Calu3 (cell line): ENCODE measurements around the gene DSCAML1. TPM values are rescaled to one million over a fixed set of nuclear protein-coding genes. Genes with fewer than 3 reads are reported as not detected.

Source experiments
- BruUV-seq: library from RNA; stranded (reverse); fragments of 400-500 nt; replicated peaks from 2 replicates; lab custom pipeline; 2021; lab: Mats Ljungman, UMichigan
- CTCF ChIA-PET: fragments of 300-600 bp; sonication (Branson Sonifier 250); formaldehyde crosslinking; loops from one replicate; lab custom pipeline; 2022; ENCODE audit warnings: antibody characterized with exemption; lab: Charles Lee
- DNase-seq: peaks from one replicate; pipeline ENCODE4 v3.0.0; 2022
- H3K27ac Mint-ChIP-seq: one replicate; pipeline ENCODE4 v1.8.0; 2022; ENCODE audit warnings: mixed read lengths; ENCODE audit not compliant: unreplicated experiment
- H3K27me3 Mint-ChIP-seq: one replicate; pipeline ENCODE4 v1.8.0; 2022; ENCODE audit warnings: mixed read lengths; ENCODE audit not compliant: unreplicated experiment
- H3K36me3 Mint-ChIP-seq: one replicate; pipeline ENCODE4 v1.8.0; 2022; ENCODE audit warnings: mild to moderate bottlenecking, moderate library complexity, mixed read lengths; ENCODE audit not compliant: insufficient read depth, unreplicated experiment
- H3K4me1 Mint-ChIP-seq: one replicate; pipeline ENCODE4 v1.8.0; 2022; ENCODE audit warnings: mild to moderate bottlenecking, low read depth, mixed read lengths; ENCODE audit not compliant: unreplicated experiment
- H3K4me3 Mint-ChIP-seq: one replicate; pipeline ENCODE4 v1.8.0; 2022; ENCODE audit warnings: mild to moderate bottlenecking, low read depth, moderate library complexity, mixed read lengths; ENCODE audit not compliant: unreplicated experiment
- H3K9me3 Mint-ChIP-seq: one replicate; pipeline ENCODE4 v1.8.0; 2022; ENCODE audit warnings: low read depth, mixed read lengths; ENCODE audit not compliant: unreplicated experiment
- CTCF ChIP-seq: fragments of 200-600 bp; IDR thresholded peaks from one replicate; pipeline ENCODE4 v1.8.0; 2022; ENCODE audit warnings: antibody characterized with exemption; ENCODE audit not compliant: unreplicated experiment
- intact Hi-C: fragments of 100-400 bp; cut with micrococcal nuclease; formaldehyde crosslinking; loops from one replicate; pipeline ENCODE4 v1.10.0; 2022; ENCODE audit not compliant: unreplicated experiment
- total RNA-seq: library from RNA; stranded (reverse); gene quantifications from 2 replicates; pipeline ENCODE4 v1.2.3, GENCODE V29; 2022

DSCAML1 gene
- total RNA-seq, 1 experiment from 2014 or later: 0.07 TPM

DNA sequence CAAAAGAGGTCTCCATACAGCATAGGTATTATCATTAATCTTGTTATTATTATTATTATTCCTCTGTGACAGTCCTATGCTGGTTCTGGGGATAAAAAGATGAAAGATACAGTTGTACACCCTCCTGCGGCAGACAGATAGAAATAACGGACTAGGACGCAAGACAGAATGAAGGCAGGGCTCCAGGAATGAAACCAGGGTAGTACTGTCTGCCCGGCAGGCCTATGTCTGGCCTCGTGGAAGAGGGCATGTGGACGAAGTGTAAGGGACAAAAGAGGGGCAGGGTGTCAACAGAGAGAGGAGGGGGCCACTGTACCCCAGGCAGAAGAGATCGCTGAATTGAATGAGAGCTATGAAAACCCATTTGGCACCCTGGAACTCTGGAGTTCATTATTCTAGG is 25.2 kb downstream of the DSCAML1 start:
- H3K4me1 Mint-ChIP-seq: no peaks in the 10 kb centered on the region
- H3K27me3 Mint-ChIP-seq: peaks cover 52% of the 10 kb centered on the region
- no peaks in the 10 kb centered on the region for H3K9me3 Mint-ChIP-seq
- no peak overlapping the region for H3K27ac Mint-ChIP-seq
- CTCF ChIA-PET: no interaction called here
- DNase-seq: no peak
- no peak for TF ChIP-seq CTCF
- intact Hi-C loops: no loop called here
- no peaks in the 10 kb centered on the region for H3K36me3 Mint-ChIP-seq
- no TSS peak for BruUV-seq
- H3K4me3 Mint-ChIP-seq: no peak overlapping the region

DNA sequence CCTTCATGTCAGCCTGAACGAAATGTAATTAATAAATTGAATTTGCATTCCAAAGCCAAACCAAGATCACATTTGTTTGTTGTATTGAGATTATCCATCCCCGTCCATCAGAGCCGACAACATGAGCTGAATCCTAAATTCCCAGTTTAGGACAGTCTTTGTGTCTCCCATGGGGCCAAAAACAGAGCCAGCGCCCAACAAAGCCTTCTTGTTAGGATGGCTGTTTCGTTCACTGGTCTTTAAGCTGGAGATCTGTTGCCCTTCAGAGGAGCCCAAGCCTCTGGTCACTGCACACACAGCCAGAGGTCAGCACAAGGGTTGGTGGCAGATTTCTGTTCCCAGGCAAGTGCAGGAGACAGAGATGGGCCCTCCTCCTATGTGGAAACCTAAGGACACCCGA is 25.8 kb downstream of the DSCAML1 start:
- Mint-ChIP-seq H3K27me3 (peaks cover 52% of the 10 kb centered on the region), H3K27ac (no peak overlapping the region), H3K36me3 (no peaks in the 10 kb centered on the region), H3K9me3 (no peaks in the 10 kb centered on the region), H3K4me1 (no peaks in the 10 kb centered on the region), H3K4me3 (no peak overlapping the region)
- TF ChIP-seq CTCF: no peak
- no TSS peak for BruUV-seq
- intact Hi-C loops: no loop called here
- DNase-seq: no peak
- CTCF ChIA-PET: no interaction called here

GRCh38 chr11:117770061-117770460 is 27.0 kb downstream of the DSCAML1 start:
- BruUV-seq: no TSS peak

GRCh38 chr11:117769533-117769932 is 27.5 kb downstream of the DSCAML1 start:
- DNase-seq: no peak
- intact Hi-C loops: no loop called here
- CTCF ChIA-PET: no interaction called here
- H3K4me1 Mint-ChIP-seq: no peaks in the 10 kb centered on the region
- H3K27me3 Mint-ChIP-seq: peaks cover 39% of the 10 kb centered on the region
- H3K9me3 Mint-ChIP-seq: no peaks in the 10 kb centered on the region
- BruUV-seq: no TSS peak
- no peak overlapping the region for H3K27ac Mint-ChIP-seq
- no peak for TF ChIP-seq CTCF
- no peak overlapping the region for H3K4me3 Mint-ChIP-seq
- no peaks in the 10 kb centered on the region for H3K36me3 Mint-ChIP-seq

More at GRCh38 chr11:117770061-117770460, 27.0 kb downstream of the DSCAML1 start:
- DNase-seq: no peak
- H3K36me3 Mint-ChIP-seq: no peaks in the 10 kb centered on the region
- CTCF ChIA-PET: no interaction called here
- intact Hi-C loops: no loop called here
- H3K27ac Mint-ChIP-seq: no peak overlapping the region
- no peaks in the 10 kb centered on the region for H3K4me1 Mint-ChIP-seq
- no peaks in the 10 kb centered on the region for H3K9me3 Mint-ChIP-seq
- peaks cover 45% of the 10 kb centered on the region for H3K27me3 Mint-ChIP-seq
- no peak for TF ChIP-seq CTCF
- H3K4me3 Mint-ChIP-seq: no peak overlapping the region
